MM.1S (cell line): ENCODE data around the gene MAGI2.

Experiments used
- CTCF ChIP-seq: fragments of 300-600 bp; sonication (generic); IDR thresholded peaks from 2 replicates; pipeline ENCODE4 v1.5.1; 2016; ENCODE audit warnings: antibody characterized with exemption, low read length, mixed read lengths
- EZH2 ChIP-seq: fragments of 300-600 bp; sonication (generic); optimal IDR thresholded peaks from 2 replicates; pipeline ENCODE3; 2017; ENCODE audit warnings: low read depth, mild to moderate bottlenecking, antibody characterized with exemption, low read length, mixed read lengths

GRCh38 chr7:78688376-78688775 is 765.1 kb downstream of the MAGI2 start:
- no peak for TF ChIP-seq CTCF
- TF ChIP-seq EZH2: no peak
